Fibroblast of villous mesenchyme (primary cell): Measurements from ENCODE around the gene DAB1. TPM values are rescaled to one million over a fixed set of nuclear protein-coding genes. Genes with fewer than 3 reads are reported as not detected.

Experiments used
- DNase-seq: peaks from one replicate; pipeline ENCODE4 v3.0.0-alpha.2; 2010; ENCODE audit warnings: low read depth
- H3K4me3 ChIP-seq: 2 replicates; pipeline ENCODE4 v1.5.1; 2011; ENCODE audit warnings: low read depth, mild to moderate bottlenecking, low read length
- CTCF ChIP-seq: IDR thresholded peaks from 2 replicates; pipeline ENCODE4 v1.5.1; 2012; ENCODE audit warnings: low read depth, mild to moderate bottlenecking, low read length; ENCODE audit not compliant: insufficient read depth
- total RNA-seq: library from RNA; depleted of rRNA; stranded (reverse); fragments of >200 nt; gene quantifications from 2 replicates; pipeline ENCODE4 v1.2.3, GENCODE V29; 2012

Gene DAB1
- total RNA-seq, result not detected in 2 replicates

- no peak for TF ChIP-seq CTCF
- H3K4me3 ChIP-seq, result peak within 1 kb of the TSS; percentile 21
- DNase-seq, result no peak
Measured at GRCh38 chr1:57423656-57424211, at the start of gene DAB1. DAB1 (minus strand) TSS chr1:57424060; CDS start chr1:57291030, 133,030 bp downstream.

GRCh38 chr1:57473448-57473847, 49.6 kb upstream of the DAB1 start:
- TF ChIP-seq CTCF, result no peak
- no peak overlapping the region for H3K4me3 ChIP-seq
- no peak for DNase-seq

- no peak overlapping the region for H3K4me3 ChIP-seq
- no peak for DNase-seq
- TF ChIP-seq CTCF, result no peak
Measured at GRCh38 chr1:57471995-57472394, 48.1 kb upstream of the DAB1 start.

GRCh38 chr1:57470036-57470435, 46.2 kb upstream of the DAB1 start:
- DNase-seq, result no peak
- no peak overlapping the region for H3K4me3 ChIP-seq
- TF ChIP-seq CTCF, result no peak

- H3K4me3 ChIP-seq, result no peak overlapping the region
- TF ChIP-seq CTCF, result no peak
- no peak for DNase-seq
Measured at GRCh38 chr1:57468641-57469523, 45.0 kb upstream of the DAB1 start.

- no peak for TF ChIP-seq CTCF
- no peak for DNase-seq
Measured at GRCh38 chr1:57467830-57468229, 44.0 kb upstream of the DAB1 start.

More at GRCh38 chr1:57467830-57468229, 44.0 kb upstream of the DAB1 start:
- H3K4me3 ChIP-seq, result no peak overlapping the region
